Esophagus muscularis mucosa (tissue), 4 donors: ENCODE measurements around the gene C3orf22. TPM values are rescaled to one million over a fixed set of nuclear protein-coding genes. Genes with fewer than 3 reads are reported as not detected.

Experiments
- DNase-seq: peaks from one replicate; pipeline ENCODE4 v3.0.0-alpha.2; 2017; ENCODE audit errors: extremely low spot score
- H3K27ac ChIP-seq, 4 donors: fragments of 200-600 bp; sonication (generic); replicated peaks in 1 of 4; 1 replicate in 3 of 4; 2 replicates in 1 of 4; pipeline ENCODE4 v1.5.1; 2016 to 2019; ENCODE audit warnings: mild to moderate bottlenecking in 1 of 4
- H3K27me3 ChIP-seq, 4 donors: fragments of 200-600 bp; sonication (generic); one replicate each; pipeline versions ENCODE4 v1.5.1 to v1.6.0; 2016 to 2019
- H3K36me3 ChIP-seq, 4 donors: fragments of 200-600 bp; sonication (generic); one replicate each; pipeline ENCODE4 v1.5.1; 2016 to 2019
- H3K4me1 ChIP-seq, 4 donors: fragments of 200-600 bp; sonication (generic); one replicate each; pipeline ENCODE4 v1.5.1; 2016 to 2019
- H3K4me3 ChIP-seq, 4 donors: fragments of 200-600 bp; sonication (generic); 1 replicate in 2 of 4; 2 replicates in 2 of 4; pipeline ENCODE4 v1.5.1; 2016 to 2019; ENCODE audit warnings: mild to moderate bottlenecking in 4 of 4, moderate library complexity in 1 of 4
- H3K9me3 ChIP-seq, 4 donors: fragments of 200-600 bp; sonication (generic); 1 replicate in 3 of 4; 2 replicates in 1 of 4; pipeline ENCODE4 v1.5.1; 2016 to 2019
- CTCF ChIP-seq, 3 experiments: fragments of 200-600 bp in 2 of 3; fragments of 450-650 bp in 1 of 3; sonication (generic) in 2 of 3; IDR thresholded peaks; one replicate each; pipeline ENCODE4 v1.5.1; 2017 to 2019; ENCODE audit warnings: antibody characterized with exemption in 3 of 3, mild to moderate bottlenecking in 2 of 3, moderate library complexity in 1 of 3
- EP300 ChIP-seq: sonication (generic); formaldehyde crosslinking; IDR thresholded peaks from one replicate; pipeline ENCODE4 v1.6.1; 2017; ENCODE audit warnings: antibody characterized with exemption
- POLR2A ChIP-seq: fragments of 450-650 bp; IDR thresholded peaks from one replicate; pipeline ENCODE4 v1.6.1; 2017; ENCODE audit warnings: antibody characterized with exemption, moderate library complexity, mild to moderate bottlenecking, low read depth
- POLR2AphosphoS5 ChIP-seq, 2 donors: sonication (generic); formaldehyde crosslinking; IDR thresholded peaks; one replicate each; pipeline ENCODE4 v1.6.1; 2017; ENCODE audit warnings: antibody characterized with exemption in 2 of 2
- WGBS: methylation state at CpG from one replicate; pipeline ENCODE4 v1.1.5; 2018; 5-methylcytosine and 5-hydroxymethylcytosine counted together
- intact Hi-C: fragments of 100-400 bp; cut with DNase I; formaldehyde crosslinking; loops from one replicate; pipeline ENCODE4 v1.15.1; 2023
- total RNA-seq, 4 donors: library from RNA; depleted of rRNA; stranded (reverse); fragments of >200 nt; gene quantifications; one replicate each; pipeline versions ENCODE4 v1.1.0 to v1.2.1, GENCODE V29; 2016

Gene C3orf22
- total RNA-seq, 4 donors from 2014 or later: not detected

GRCh38 chr3:126516152-126516935, 42.4 kb downstream of the C3orf22 start:
- WGBS: 97% methylated on average over 3 of the region's 6 CpGs
- no peak overlapping the region for H3K27ac ChIP-seq
- DNase-seq: no peak
- H3K27me3 ChIP-seq: peaks cover 0 to 19% (median 0%) of the 10 kb centered on the region in 4 donors
- no peaks in the 10 kb centered on the region for H3K4me1 ChIP-seq
- no peak overlapping the region for H3K4me3 ChIP-seq
- intact Hi-C loops: no loop called here
- TF ChIP-seq POLR2AphosphoS5 (IDR thresholded peaks at IDR 0.05) (no peak), EP300 (no peak), CTCF (IDR thresholded peaks at IDR 0.05) (no peak), POLR2A (no peak)
- H3K9me3 ChIP-seq: no peaks in the 10 kb centered on the region
- H3K36me3 ChIP-seq: no peaks in the 10 kb centered on the region

GRCh38 chr3:126515066-126515706, 43.5 kb downstream of the C3orf22 start:
- no peak overlapping the region for H3K4me3 ChIP-seq
- no peaks in the 10 kb centered on the region for H3K9me3 ChIP-seq
- intact Hi-C loops: no loop called here
- TF ChIP-seq CTCF (IDR thresholded peaks at IDR 0.05): no peak
- no peak for TF ChIP-seq EP300
- no peak for TF ChIP-seq POLR2A
- no peak for TF ChIP-seq POLR2AphosphoS5 (IDR thresholded peaks at IDR 0.05)
- no peak overlapping the region for H3K27ac ChIP-seq
- peaks cover 0 to 19% (median 0%) of the 10 kb centered on the region in 4 donors for H3K27me3 ChIP-seq
- no peaks in the 10 kb centered on the region for H3K36me3 ChIP-seq
- WGBS: 82% methylated on average over 2 of the region's 8 CpGs
- no peaks in the 10 kb centered on the region for H3K4me1 ChIP-seq
- no peak for DNase-seq

GRCh38 chr3:126514161-126514560, 44.6 kb downstream of the C3orf22 start:
- no peaks in the 10 kb centered on the region for H3K9me3 ChIP-seq
- H3K4me1 ChIP-seq: no peaks in the 10 kb centered on the region
- intact Hi-C loops: no loop called here
- H3K4me3 ChIP-seq: no peak overlapping the region
- WGBS: 81% methylated on average over 11 of the region's 11 CpGs
- no peak overlapping the region for H3K27ac ChIP-seq
- H3K36me3 ChIP-seq: no peaks in the 10 kb centered on the region
- peaks cover 0 to 19% (median 0%) of the 10 kb centered on the region in 4 donors for H3K27me3 ChIP-seq
- no peak for DNase-seq
- TF ChIP-seq CTCF (IDR thresholded peaks at IDR 0.05): no peak

- no peak for DNase-seq
- Histone ChIP-seq H3K27me3 (peaks cover 0 to 17% (median 0%) of the 10 kb centered on the region in 4 donors), H3K4me1 (no peaks in the 10 kb centered on the region), H3K4me3 (no peak overlapping the region), H3K9me3 (no peaks in the 10 kb centered on the region), H3K36me3 (no peaks in the 10 kb centered on the region), H3K27ac (no peak overlapping the region)
- 80% methylated on average over 6 of the region's 12 CpGs for WGBS
- intact Hi-C loops: no loop called here
- TF ChIP-seq POLR2AphosphoS5 (IDR thresholded peaks at IDR 0.05) (no peak), EP300 (no peak), POLR2A (no peak), CTCF (IDR thresholded peaks at IDR 0.05) (no peak)
Observed at GRCh38 chr3:126512916-126513650, 45.6 kb downstream of the C3orf22 start.
